H1 (cell line): ENCODE measurements around the gene LIG4. TPM values are rescaled to one million over a fixed set of nuclear protein-coding genes. Genes with fewer than 3 reads are reported as not detected.
A peak's percentile ranks its signal among the peaks of the same experiment; 100 is the strongest.

Experiments used
- CTCF ChIA-PET: fragments of 300-600 bp; sonication (Branson Sonifier 250); formaldehyde crosslinking; loops from one replicate; lab custom pipeline; 2021; ENCODE audit not compliant: partially characterized antibody; lab: Charles Lee
- POLR2A ChIA-PET: fragments of 300-600 bp; sonication (Branson Sonifier 250); formaldehyde crosslinking; loops from one replicate; lab custom pipeline; 2021; ENCODE audit warnings: inconsistent platforms; ENCODE audit not compliant: partially characterized antibody; lab: Charles Lee
- DNase-seq, 2 experiments: peaks; one replicate each; pipeline versions ENCODE4 v3.0.0 to v3.0.0-alpha.2; 2010 to 2022; ENCODE audit warnings: low spot score in 2 of 2, low read depth in 1 of 2, mixed read lengths in 1 of 2
- FAIRE-seq: peaks from 2 replicates; lab custom pipeline; 2011; peaks lifted over from hg19 to GRCh38; lab: Jason Lieb, UNC
- H2AFZ ChIP-seq: 2 replicates; pipeline ENCODE4 v1.8.1; 2012; ENCODE audit warnings: low read length, inconsistent platforms
- H2AK5ac ChIP-seq: 2 replicates; pipeline ENCODE4 v1.6.1; 2013; ENCODE audit warnings: low read depth, low read length
- H2BK120ac ChIP-seq: replicated peaks from 2 replicates; pipeline ENCODE3; 2013; ENCODE audit warnings: low read depth, low read length, inconsistent platforms
- H2BK12ac ChIP-seq: 2 replicates; pipeline ENCODE4 v1.6.1; 2013; ENCODE audit warnings: low read depth, low read length
- H2BK15ac ChIP-seq: 2 replicates; pipeline ENCODE4 v1.6.1; 2013; ENCODE audit warnings: low read length
- H2BK20ac ChIP-seq: 2 replicates; pipeline ENCODE4 v1.6.1; 2013; ENCODE audit warnings: low read length
- H2BK5ac ChIP-seq: 2 replicates; pipeline ENCODE4 v1.6.1; 2013; ENCODE audit warnings: low read depth, low read length
- H3K14ac ChIP-seq: 2 replicates; pipeline ENCODE4 v1.6.1; 2013; ENCODE audit warnings: inconsistent platforms; ENCODE audit not compliant: insufficient read length
- H3K18ac ChIP-seq: 2 replicates; pipeline ENCODE4 v1.6.1; 2013; ENCODE audit warnings: low read length; ENCODE audit errors: extremely low read depth
- H3K23ac ChIP-seq: 2 replicates; pipeline ENCODE4 v1.6.1; 2013; ENCODE audit warnings: inconsistent platforms; ENCODE audit not compliant: insufficient read length
- H3K23me2 ChIP-seq: 2 replicates; pipeline ENCODE4 v1.6.1; 2013; ENCODE audit warnings: low read depth, low read length
- H3K27ac ChIP-seq: 2 replicates; pipeline ENCODE4 v1.6.1; 2011; ENCODE audit warnings: low read depth, low read length, inconsistent platforms
- H3K27me3 ChIP-seq, 4 experiments: replicated peaks in 1 of 4; 1 replicate in 1 of 4; 2 replicates in 3 of 4; pipeline versions ENCODE4 v1.6.1 to v1.8.1; 2011 to 2013; ENCODE audit warnings: low read length in 3 of 4, mild to moderate bottlenecking in 3 of 4, inconsistent platforms in 2 of 4, mixed read lengths in 2 of 4, moderate library complexity in 1 of 4; ENCODE audit not compliant: control insufficient read depth in 3 of 4, insufficient read depth in 3 of 4; ENCODE audit errors: extremely low read depth in 1 of 4
- H3K36me3 ChIP-seq, 4 experiments: 2 replicates each; pipeline versions ENCODE4 v1.6.1 to v1.8.1; 2011 to 2013; ENCODE audit warnings: mild to moderate bottlenecking in 4 of 4, low read length in 3 of 4, moderate library complexity in 2 of 4, control low read depth in 1 of 4, inconsistent platforms in 1 of 4; ENCODE audit not compliant: insufficient read depth in 4 of 4, control insufficient read depth in 2 of 4
- H3K4ac ChIP-seq: replicated peaks from 2 replicates; pipeline ENCODE3; 2013; ENCODE audit warnings: low read length, low read depth, mixed read lengths, inconsistent platforms; ENCODE audit not compliant: insufficient read length
- H3K4me1 ChIP-seq, 4 experiments: replicated peaks in 1 of 4; 1 replicate in 1 of 4; 2 replicates in 3 of 4; pipeline versions ENCODE4 v1.6.1 to v1.8.1; 2011 to 2013; ENCODE audit warnings: low read length in 3 of 4, inconsistent platforms in 2 of 4, mixed read lengths in 1 of 4; ENCODE audit not compliant: insufficient read depth in 4 of 4, control insufficient read depth in 3 of 4
- H3K4me2 ChIP-seq, 2 experiments: 2 replicates each; pipeline versions ENCODE4 v1.6.1 to v1.8.1; 2011 to 2013; ENCODE audit warnings: low read depth in 2 of 2, low read length in 2 of 2, control low read depth in 1 of 2, inconsistent platforms in 1 of 2, mild to moderate bottlenecking in 1 of 2; ENCODE audit not compliant: insufficient read depth in 1 of 2
- H3K4me3 ChIP-seq, 4 experiments: fragments of 200-600, 300-600 bp in 1 of 4; sonication (generic), shearing (Covaris generic), sonication (Bioruptor Twin) in 1 of 4; 2 replicates each; pipeline versions ENCODE4 v1.5.1 to v1.8.1; 2011 to 2016; ENCODE audit warnings: low read length in 4 of 4, low read depth in 3 of 4, control low read depth in 2 of 4, inconsistent platforms in 2 of 4, mild to moderate bottlenecking in 2 of 4, mixed read lengths in 1 of 4, moderate library complexity in 1 of 4; ENCODE audit not compliant: insufficient read depth in 2 of 4; ENCODE audit errors: extremely low read depth in 1 of 4
- H3K56ac ChIP-seq: replicated peaks from 2 replicates; pipeline ENCODE3; 2013; ENCODE audit warnings: low read depth, mild to moderate bottlenecking, mixed read lengths, low read length, inconsistent platforms; ENCODE audit not compliant: insufficient read length
- H3K79me1 ChIP-seq: 2 replicates; pipeline ENCODE4 v1.6.1; 2013; ENCODE audit warnings: low read depth, low read length, control low read depth
- H3K79me2 ChIP-seq, 2 experiments: 2 replicates each; pipeline versions ENCODE4 v1.6.1 to v1.8.1; 2012 to 2013; ENCODE audit warnings: low read length in 2 of 2, mild to moderate bottlenecking in 2 of 2, inconsistent platforms in 1 of 2; ENCODE audit not compliant: insufficient read depth in 2 of 2, control insufficient read depth in 1 of 2
- H3K9ac ChIP-seq, 4 experiments: replicated peaks in 1 of 4; 1 replicate in 1 of 4; 2 replicates in 3 of 4; pipeline versions ENCODE4 v1.6.1 to v1.8.1; 2011 to 2013; ENCODE audit warnings: low read depth in 3 of 4, low read length in 3 of 4, control low read depth in 2 of 4, mild to moderate bottlenecking in 2 of 4, moderate library complexity in 2 of 4, inconsistent platforms in 1 of 4; ENCODE audit errors: extremely low read depth in 1 of 4
- H3K9me3 ChIP-seq, 2 experiments: 2 replicates each; pipeline versions ENCODE4 v1.6.1 to v1.8.1; 2012 to 2013; ENCODE audit warnings: mild to moderate bottlenecking in 2 of 2, moderate library complexity in 2 of 2, control low read depth in 1 of 2, inconsistent platforms in 1 of 2, low read depth in 1 of 2, low read length in 1 of 2, mixed read lengths in 1 of 2; ENCODE audit not compliant: insufficient read depth in 2 of 2
- H4K20me1 ChIP-seq, 2 experiments: replicated peaks in 1 of 2; 2 replicates each; pipeline versions ENCODE3 to v1.8.1; 2011 to 2013; ENCODE audit warnings: inconsistent platforms in 2 of 2, low read length in 2 of 2, mild to moderate bottlenecking in 1 of 2; ENCODE audit not compliant: insufficient read depth in 2 of 2, control insufficient read depth in 1 of 2
- H4K5ac ChIP-seq: 2 replicates; pipeline ENCODE4 v1.6.1; 2013; ENCODE audit warnings: low read length, low read depth, mixed read lengths, inconsistent platforms; ENCODE audit not compliant: insufficient read length
- H4K8ac ChIP-seq: 2 replicates; pipeline ENCODE4 v1.8.0; 2013; ENCODE audit warnings: mild to moderate bottlenecking, moderate library complexity, low read length, inconsistent platforms; ENCODE audit not compliant: insufficient read depth; ENCODE audit errors: extremely low read depth
- H4K91ac ChIP-seq: replicated peaks from 2 replicates; pipeline ENCODE3; 2013; ENCODE audit warnings: low read length, mixed read lengths, inconsistent platforms; ENCODE audit not compliant: insufficient read length
- EGR1 ChIP-seq: IDR thresholded peaks from 2 replicates; pipeline ENCODE4 v1.6.1; 2011; ENCODE audit warnings: low read depth, low read length, borderline replicate concordance
- GABPA ChIP-seq: IDR thresholded peaks from 2 replicates; pipeline ENCODE4 v1.6.1; 2011; ENCODE audit warnings: mild to moderate bottlenecking, low read length, moderate library complexity, borderline replicate concordance; ENCODE audit not compliant: insufficient read depth
- HDAC2 ChIP-seq, 2 experiments: fragments of 300-600 bp in 1 of 2; sonication (generic) in 1 of 2; IDR thresholded peaks; 2 replicates each; pipeline ENCODE4 v1.6.1; 2011 to 2012; ENCODE audit warnings: low read depth in 2 of 2, low read length in 2 of 2, mild to moderate bottlenecking in 2 of 2, moderate library complexity in 2 of 2, borderline replicate concordance in 1 of 2, inconsistent platforms in 1 of 2
- KDM1A ChIP-seq: fragments of 200-600, 300-600 bp; sonication (generic); IDR thresholded peaks from 2 replicates; pipeline ENCODE4 v1.7.1; 2016; ENCODE audit warnings: mild to moderate bottlenecking, low read length, borderline replicate concordance
- KDM4A ChIP-seq: IDR thresholded peaks from one replicate; pipeline ENCODE4 v1.7.1; 2012; ENCODE audit warnings: low read depth, mild to moderate bottlenecking, moderate library complexity, low read length, inconsistent platforms; ENCODE audit not compliant: severe bottlenecking
- KDM5A ChIP-seq: fragments of 200-600 bp; IDR thresholded peaks from 2 replicates; pipeline ENCODE4 v1.7.1; 2012; ENCODE audit warnings: mild to moderate bottlenecking, low read length, inconsistent platforms, mixed read lengths
- POU5F1 ChIP-seq: IDR thresholded peaks from 2 replicates; pipeline ENCODE4 v1.6.1; 2011; ENCODE audit warnings: low read depth, mild to moderate bottlenecking, low read length, moderate library complexity
- RNF2 ChIP-seq: fragments of 200-900, 300-1000 bp; sonication (generic); IDR thresholded peaks from 2 replicates; pipeline ENCODE4 v1.7.1; 2016; ENCODE audit warnings: borderline replicate concordance, low read depth, mild to moderate bottlenecking, antibody characterized with exemption, low read length; ENCODE audit not compliant: poor library complexity, severe bottlenecking; ENCODE audit errors: missing control alignments
- SIN3A ChIP-seq, 2 experiments: IDR thresholded peaks in 1 of 2; conservative IDR thresholded peaks in 1 of 2; 2 replicates each; pipeline ENCODE4 v1.6.1; 2011 to 2012; ENCODE audit warnings: low read length in 2 of 2, improper control_type of control experiment in 1 of 2, low read depth in 1 of 2, mild to moderate bottlenecking in 1 of 2
- SUZ12 ChIP-seq: fragments of 200-600 bp; sonication (generic); IDR thresholded peaks from 2 replicates; pipeline ENCODE4 v1.6.1; 2012; ENCODE audit warnings: mild to moderate bottlenecking, inconsistent platforms, low read length, moderate library complexity, mixed read lengths
- WGBS, 2 experiments: shearing (Covaris generic) in 1 of 2; methylation state at CpG; one replicate each; pipeline versions ENCODE4 v1.1.6 to v1.1.7; 2013 to 2015; ENCODE audit warnings: low lambda C conversion rate in 2 of 2, mixed read lengths in 2 of 2, inconsistent platforms in 1 of 2, low coverage in 1 of 2, missing lambda C conversion rate in 1 of 2; ENCODE audit not compliant: insufficient replicate concordance in 2 of 2, insufficient coverage in 1 of 2, insufficient read length in 1 of 2; ENCODE audit errors: extremely low coverage in 1 of 2, missing lambda C conversion rate in 1 of 2; 5-methylcytosine and 5-hydroxymethylcytosine counted together
- polyA plus RNA-seq, 7 experiments: library from polyadenylated mRNA; depleted of rRNA in 3 of 7; stranded (reverse) in 5 of 7; unstranded in 2 of 7; fragments of >200 nt in 5 of 7; fragments of 200-250 nt in 2 of 7; gene quantifications; 1 replicate in 5 of 7; 2 replicates in 1 of 7; 4 replicates in 1 of 7; pipeline versions ENCODE4 v1.2.1 to v1.2.3, GENCODE V29; 2011 to 2013; ENCODE audit warnings: missing spikeins in 2 of 7, mixed read lengths in 2 of 7
- total RNA-seq: library from RNA; stranded (reverse); fragmentation: NEBNext Ultra II Directional; extraction: Animal tissue kit (Norgen Biotek cat#: 25700); gene quantifications from 2 replicates; pipeline ENCODE4 v1.2.1, GENCODE V29; 2021
- TF ChIP-seq, protein P1 (sequence below): IDR thresholded peaks from 2 replicates; pipeline ENCODE4 v1.6.1; 2012; ENCODE audit warnings: low read length, inconsistent platforms

Gene LIG4
- total and polyA plus RNA-seq, 2 of the 8 experiments (the other 6 are each of a cell fraction or from before 2014, with no cell fraction given) = 1.1 to 4.5 TPM

- H3K18ac ChIP-seq = no peak overlapping the region
- no peak overlapping the region for H4K5ac ChIP-seq
- no peaks in the 10 kb centered on the region for H3K79me1 ChIP-seq
- H2AK5ac ChIP-seq = no peak overlapping the region
- no peak overlapping the region for H2BK20ac ChIP-seq
- no peaks in the 10 kb centered on the region for H3K79me2 ChIP-seq
- H3K27ac ChIP-seq = no peak overlapping the region
- H4K91ac ChIP-seq = no peak overlapping the region
- no peak overlapping the region for H2BK15ac ChIP-seq
- no peaks in the 10 kb centered on the region for H3K36me3 ChIP-seq
- no peaks in the 10 kb centered on the region for H3K4me1 ChIP-seq
- H3K4me2 ChIP-seq = no peak overlapping the region
- WGBS, 2 experiments = 89% methylated on average over 5 of the region's 5 CpGs; no CpG with 5 or more reads in 1 of the 2 experiments
- H3K23me2 ChIP-seq = no peaks in the 10 kb centered on the region
- no peak overlapping the region for H3K23ac ChIP-seq
- no peak overlapping the region for H2AFZ ChIP-seq
- no peak overlapping the region for H3K4me3 ChIP-seq
- FAIRE-seq = no peak
- CTCF ChIA-PET = no interaction called here
- no peak overlapping the region for H4K8ac ChIP-seq
- H2BK120ac ChIP-seq = no peak overlapping the region
- H4K20me1 ChIP-seq = no peaks in the 10 kb centered on the region
- H2BK5ac ChIP-seq = no peak overlapping the region
- H3K9me3 ChIP-seq = no peaks in the 10 kb centered on the region; a peak in 1 of 4 replicates
- peak overlapping the region; percentile 14 for H3K14ac ChIP-seq
- no peak for DNase-seq
- no peak overlapping the region for H3K56ac ChIP-seq
- H3K9ac ChIP-seq = no peak overlapping the region
- H3K27me3 ChIP-seq = no peaks in the 10 kb centered on the region
- POLR2A ChIA-PET = no interaction called here
- no peak overlapping the region for H3K4ac ChIP-seq
- H2BK12ac ChIP-seq = no peak overlapping the region
- TF ChIP-seq HDAC2 (IDR thresholded peaks at IDR 0.05; ENCODE audit: borderline replicate concordance in 1 of 2, low read depth in 2 of 2, low read length in 2 of 2) (no peak), KDM1A (no peak), GABPA (no peak), SIN3A (conservative IDR thresholded peaks at IDR 0.05 in 1 of 2, IDR thresholded peaks at IDR 0.05 in 1 of 2; ENCODE audit: low read depth in 1 of 2, low read length in 2 of 2) (no peak), POU5F1 (no peak), RNF2 (no peak), SUZ12 (no peak), KDM4A (no peak), EGR1 (no peak), KDM5A (no peak)
- TF ChIP-seq, protein P1, sequence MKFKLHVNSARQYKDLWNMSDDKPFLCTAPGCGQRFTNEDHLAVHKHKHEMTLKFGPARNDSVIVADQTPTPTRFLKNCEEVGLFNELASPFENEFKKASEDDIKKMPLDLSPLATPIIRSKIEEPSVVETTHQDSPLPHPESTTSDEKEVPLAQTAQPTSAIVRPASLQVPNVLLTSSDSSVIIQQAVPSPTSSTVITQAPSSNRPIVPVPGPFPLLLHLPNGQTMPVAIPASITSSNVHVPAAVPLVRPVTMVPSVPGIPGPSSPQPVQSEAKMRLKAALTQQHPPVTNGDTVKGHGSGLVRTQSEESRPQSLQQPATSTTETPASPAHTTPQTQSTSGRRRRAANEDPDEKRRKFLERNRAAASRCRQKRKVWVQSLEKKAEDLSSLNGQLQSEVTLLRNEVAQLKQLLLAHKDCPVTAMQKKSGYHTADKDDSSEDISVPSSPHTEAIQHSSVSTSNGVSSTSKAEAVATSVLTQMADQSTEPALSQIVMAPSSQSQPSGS = no peak
These were observed 20.9 kb downstream of the LIG4 start for GRCh38 chr13:108194435-108194936.
